Endodermal cell (in vitro differentiated cells): ENCODE data around the gene PFKFB2. TPM values are rescaled to one million over a fixed set of nuclear protein-coding genes. Genes with fewer than 3 reads are reported as not detected.

Experiments
- DNase-seq: peaks from one replicate; pipeline ENCODE4 v3.0.0-alpha.2; 2017
- H3K27ac ChIP-seq: 2 replicates; pipeline ENCODE4 v1.5.1; 2013; ENCODE audit warnings: mild to moderate bottlenecking, low read depth, low read length, moderate library complexity
- H3K27me3 ChIP-seq: 2 replicates; pipeline ENCODE4 v1.6.1; 2013; ENCODE audit warnings: mild to moderate bottlenecking, low read length, moderate library complexity; ENCODE audit not compliant: insufficient read depth, control insufficient read depth, poor library complexity, severe bottlenecking
- H3K36me3 ChIP-seq: 2 replicates; pipeline ENCODE4 v1.7.0; 2013; ENCODE audit warnings: mild to moderate bottlenecking, low read length, moderate library complexity; ENCODE audit not compliant: control insufficient read depth, insufficient read depth
- H3K4me1 ChIP-seq: one replicate; pipeline ENCODE4 v1.7.0; 2013; ENCODE audit warnings: low read length; ENCODE audit not compliant: control insufficient read depth, insufficient read depth
- H3K4me3 ChIP-seq: 2 replicates; pipeline ENCODE4 v1.5.1; 2013; ENCODE audit warnings: mild to moderate bottlenecking, low read length, moderate library complexity
- H3K9ac ChIP-seq: 2 replicates; pipeline ENCODE4 v1.6.1; 2013; ENCODE audit warnings: mild to moderate bottlenecking, low read length, moderate library complexity; ENCODE audit not compliant: poor library complexity, severe bottlenecking; ENCODE audit errors: extremely low read depth
- H3K9me3 ChIP-seq: 2 replicates; pipeline ENCODE4 v1.6.1; 2013; ENCODE audit warnings: mild to moderate bottlenecking, low read length, moderate library complexity; ENCODE audit not compliant: control insufficient read depth
- H3K27ac Mint-ChIP-seq: 2 replicates; pipeline ENCODE4 v1.8.0; 2020; ENCODE audit warnings: mixed read lengths
- H3K27me3 Mint-ChIP-seq: 2 replicates; pipeline ENCODE4 v1.8.0; 2021; ENCODE audit warnings: mild to moderate bottlenecking, mixed read lengths; ENCODE audit not compliant: insufficient read depth
- H3K36me3 Mint-ChIP-seq: 2 replicates; pipeline ENCODE4 v1.8.0; 2020; ENCODE audit warnings: low read depth, mixed read lengths
- H3K4me1 Mint-ChIP-seq: 2 replicates; pipeline ENCODE4 v1.8.0; 2020; ENCODE audit warnings: mixed read lengths
- H3K4me3 Mint-ChIP-seq: 2 replicates; pipeline ENCODE4 v1.8.0; 2020; ENCODE audit warnings: mild to moderate bottlenecking, moderate library complexity, mixed read lengths
- H3K9me3 Mint-ChIP-seq: 2 replicates; pipeline ENCODE4 v1.8.0; 2020; ENCODE audit warnings: mild to moderate bottlenecking, mixed read lengths
- WGBS, 2 experiments: methylation state at CpG; one replicate each; pipeline versions ENCODE4 v1.1.5 to v1.1.7; 2013; ENCODE audit warnings: missing lambda C conversion rate in 2 of 2, mixed read lengths in 1 of 2; ENCODE audit not compliant: insufficient coverage in 1 of 2, insufficient read length in 1 of 2; 5-methylcytosine and 5-hydroxymethylcytosine counted together
- total RNA-seq, 2 donors: library from RNA; stranded (reverse); fragmentation: NEBNext Ultra II Directional in 1 of 2; extraction: Animal tissue kit (Norgen Biotek cat#: 25700) in 1 of 2; gene quantifications; 2 replicates in 1 of 2; 3 replicates in 1 of 2; pipeline ENCODE4 v1.2.1, GENCODE V29; 2021
- TF ChIP-seq, protein P1 (sequence below): fragments of 200-600 bp; sonication (generic); conservative IDR thresholded peaks from 2 replicates; pipeline ENCODE4 v1.5.0; 2021; ENCODE audit warnings: antibody characterized with exemption, mild to moderate bottlenecking

Gene PFKFB2
- total RNA-seq, 2 donors from 2014 or later: 11.2 to 13.4 TPM

DNA sequence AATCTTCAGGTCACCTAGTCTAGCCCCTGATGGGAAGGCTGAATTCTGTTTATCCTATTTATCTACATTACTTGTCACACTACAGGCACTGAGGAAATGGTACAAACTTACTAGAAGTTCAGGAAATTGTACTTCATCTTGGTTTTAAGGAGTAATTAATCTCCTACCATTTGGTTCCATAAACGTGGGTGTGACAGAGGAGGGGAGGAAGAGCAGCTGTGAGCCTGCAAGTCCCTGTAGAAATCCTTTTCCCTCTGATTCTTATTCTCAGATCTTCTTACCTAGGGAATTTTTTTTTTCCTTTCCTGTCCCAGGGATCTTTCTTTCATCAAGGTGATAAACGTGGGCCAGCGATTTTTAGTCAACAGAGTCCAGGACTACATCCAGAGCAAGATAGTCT lies 14.1 kb downstream of the PFKFB2 start:
- Mint-ChIP-seq H3K27ac (no peak overlapping the region), H3K4me1 (no peaks in the 10 kb centered on the region), H3K27me3 (no peaks in the 10 kb centered on the region), H3K4me3 (no peak overlapping the region), H3K36me3 (peaks cover 41% of the 10 kb centered on the region), H3K9me3 (no peaks in the 10 kb centered on the region)
- whole genome bisulfite sequencing, 2 experiments: 77 to 85% methylated on average over 3 of the region's 3 CpGs
- H3K27ac ChIP-seq: no peak overlapping the region
- peaks cover 4% of the 10 kb centered on the region for H3K36me3 ChIP-seq
- no peak overlapping the region for H3K9ac ChIP-seq
- DNase-seq: no peak
- H3K27me3 ChIP-seq: no peaks in the 10 kb centered on the region
- H3K4me1 ChIP-seq: no peaks in the 10 kb centered on the region
- TF ChIP-seq, protein P1, sequence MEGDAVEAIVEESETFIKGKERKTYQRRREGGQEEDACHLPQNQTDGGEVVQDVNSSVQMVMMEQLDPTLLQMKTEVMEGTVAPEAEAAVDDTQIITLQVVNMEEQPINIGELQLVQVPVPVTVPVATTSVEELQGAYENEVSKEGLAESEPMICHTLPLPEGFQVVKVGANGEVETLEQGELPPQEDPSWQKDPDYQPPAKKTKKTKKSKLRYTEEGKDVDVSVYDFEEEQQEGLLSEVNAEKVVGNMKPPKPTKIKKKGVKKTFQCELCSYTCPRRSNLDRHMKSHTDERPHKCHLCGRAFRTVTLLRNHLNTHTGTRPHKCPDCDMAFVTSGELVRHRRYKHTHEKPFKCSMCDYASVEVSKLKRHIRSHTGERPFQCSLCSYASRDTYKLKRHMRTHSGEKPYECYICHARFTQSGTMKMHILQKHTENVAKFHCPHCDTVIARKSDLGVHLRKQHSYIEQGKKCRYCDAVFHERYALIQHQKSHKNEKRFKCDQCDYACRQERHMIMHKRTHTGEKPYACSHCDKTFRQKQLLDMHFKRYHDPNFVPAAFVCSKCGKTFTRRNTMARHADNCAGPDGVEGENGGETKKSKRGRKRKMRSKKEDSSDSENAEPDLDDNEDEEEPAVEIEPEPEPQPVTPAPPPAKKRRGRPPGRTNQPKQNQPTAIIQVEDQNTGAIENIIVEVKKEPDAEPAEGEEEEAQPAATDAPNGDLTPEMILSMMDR: no peak
- no peak overlapping the region for H3K4me3 ChIP-seq
- no peaks in the 10 kb centered on the region for H3K9me3 ChIP-seq

DNA sequence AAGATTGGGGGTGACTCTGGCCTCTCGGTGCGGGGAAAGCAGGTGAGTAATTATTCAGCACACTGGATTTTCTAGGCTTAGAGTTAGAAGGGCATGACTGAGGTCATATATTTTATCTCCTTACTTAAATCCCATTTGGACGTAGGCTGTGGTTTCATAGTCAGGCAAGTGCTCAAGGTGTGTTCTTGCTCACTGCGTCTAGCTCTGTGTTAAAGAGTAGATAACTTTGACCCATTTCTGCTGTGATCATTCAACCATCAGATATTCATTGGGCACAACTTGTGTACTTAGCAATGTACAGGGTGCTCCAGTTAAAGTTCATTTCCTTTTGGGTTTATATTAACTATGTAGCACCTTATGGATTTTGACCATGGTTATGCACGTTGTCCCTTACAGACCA lies 14.6 kb downstream of the PFKFB2 start:
- H3K9me3 Mint-ChIP-seq: no peaks in the 10 kb centered on the region
- peak; percentile 2 for DNase-seq
- H3K4me3 Mint-ChIP-seq: no peak overlapping the region
- H3K9ac ChIP-seq: no peak overlapping the region
- no peaks in the 10 kb centered on the region for H3K27me3 Mint-ChIP-seq
- H3K4me3 ChIP-seq: no peak overlapping the region
- H3K27ac Mint-ChIP-seq: no peak overlapping the region
- no peaks in the 10 kb centered on the region for H3K9me3 ChIP-seq
- H3K27me3 ChIP-seq: no peaks in the 10 kb centered on the region
- peaks cover 4% of the 10 kb centered on the region for H3K36me3 ChIP-seq
- no peak overlapping the region for H3K27ac ChIP-seq
- WGBS, 2 experiments: 77 to 80% methylated on average over 2 to 5 of the region's 5 CpGs
- no peaks in the 10 kb centered on the region for H3K4me1 Mint-ChIP-seq
- peaks cover 39% of the 10 kb centered on the region for H3K36me3 Mint-ChIP-seq
- TF ChIP-seq, protein P1: no peak
- no peaks in the 10 kb centered on the region for H3K4me1 ChIP-seq

DNA sequence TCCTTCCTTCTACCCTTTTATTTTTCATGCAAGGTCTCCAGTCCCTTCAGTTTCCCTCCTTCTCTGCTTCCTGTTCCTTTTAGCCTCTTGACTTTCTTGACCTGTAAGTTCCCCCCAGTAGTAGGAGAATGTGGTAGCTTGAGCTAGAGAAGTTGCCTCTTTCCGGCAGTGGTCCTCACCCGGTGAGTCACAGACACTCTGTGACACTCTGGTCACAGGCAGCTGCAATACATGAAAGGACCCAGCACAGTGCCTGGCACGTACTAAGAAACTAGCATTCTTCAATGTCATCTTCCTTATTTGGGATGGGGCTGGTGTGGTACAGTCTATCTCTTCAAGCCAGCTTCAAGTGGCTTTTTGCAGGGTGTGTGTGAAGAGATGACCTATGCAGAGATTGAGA lies 16.0 kb downstream of the PFKFB2 start:
- DNase-seq: peak; percentile 5
- Mint-ChIP-seq H3K27me3 (no peaks in the 10 kb centered on the region), H3K9me3 (no peaks in the 10 kb centered on the region), H3K27ac (no peak overlapping the region), H3K36me3 (peaks cover 34% of the 10 kb centered on the region), H3K4me3 (no peak overlapping the region), H3K4me1 (no peaks in the 10 kb centered on the region)
- no peak overlapping the region for H3K9ac ChIP-seq
- no peaks in the 10 kb centered on the region for H3K4me1 ChIP-seq
- H3K4me3 ChIP-seq: no peak overlapping the region
- TF ChIP-seq, protein P1: no peak
- H3K27me3 ChIP-seq: no peaks in the 10 kb centered on the region
- no peaks in the 10 kb centered on the region for H3K9me3 ChIP-seq
- whole genome bisulfite sequencing, 2 experiments: 93% methylated on average over 3 of the region's 3 CpGs; no CpG with 5 or more reads in 1 of the 2 experiments
- no peak overlapping the region for H3K27ac ChIP-seq
- peaks cover 4% of the 10 kb centered on the region for H3K36me3 ChIP-seq
